K562 (cell line): ENCODE data around the gene WLS. TPM values are rescaled to one million over a fixed set of nuclear protein-coding genes. Genes with fewer than 3 reads are reported as not detected.

Source experiments
- ATAC-seq: fragments of 200-7000 bp; cut with Tn5 transposase; 3 replicates; pipeline ENCODE4 v1.9.1; 2020; ENCODE audit warnings: moderate library complexity
- BruUV-seq: library from RNA; stranded (reverse); fragments of 400-500 nt; replicated peaks from 2 replicates; lab custom pipeline; 2021; lab: Mats Ljungman, UMichigan
- CTCF ChIA-PET: fragments of 300-600 bp; formaldehyde crosslinking; extraction: SDS; loops from one replicate; lab custom pipeline; 2021; ENCODE audit warnings: low intra/inter-chr PET ratio; lab: Yijun Ruan, JAX
- POLR2A ChIA-PET: fragments of 300-600, 350-650 bp; sonication (Branson Sonifier 250); formaldehyde crosslinking; extraction: SDS; loops from one replicate; lab custom pipeline; 2021; ENCODE audit warnings: antibody characterized with exemption, inconsistent platforms; lab: Yijun Ruan, JAX
- DNase-seq, 4 experiments: peaks; one replicate each; pipeline versions ENCODE4 v3.0.0 to v3.0.0-alpha.2; 2011 to 2018; ENCODE audit warnings: low spot score in 3 of 4, mixed read lengths in 3 of 4; ENCODE audit errors: extremely low read depth in 1 of 4
- FAIRE-seq: peaks from 2 replicates; lab custom pipeline; 2011; peaks lifted over from hg19 to GRCh38; lab: Jason Lieb, UNC
- H2AFZ ChIP-seq: 2 replicates; pipeline ENCODE4 v1.6.0; 2011; ENCODE audit warnings: low read depth, low read length, control low read depth, inconsistent platforms
- H3K27ac ChIP-seq: fragments of 200-600 bp; 3 replicates; pipeline ENCODE4 v1.8.0; 2011; ENCODE audit warnings: low read depth, mild to moderate bottlenecking, control low read depth, inconsistent platforms, low read length, moderate library complexity, mixed read lengths; ENCODE audit errors: extremely low read depth
- H3K27me3 ChIP-seq, 2 experiments: fragments of 300-600 bp in 1 of 2; 2 replicates in 1 of 2; 3 replicates in 1 of 2; pipeline versions ENCODE4 v1.6.0 to v1.8.0; 2011; ENCODE audit warnings: inconsistent platforms in 2 of 2, low read length in 2 of 2, mild to moderate bottlenecking in 1 of 2, mixed read lengths in 1 of 2, moderate library complexity in 1 of 2; ENCODE audit not compliant: control insufficient read depth in 2 of 2, insufficient read depth in 2 of 2
- H3K36me3 ChIP-seq: fragments of 300-600 bp; 3 replicates; pipeline ENCODE4 v1.8.0; 2011; ENCODE audit warnings: mild to moderate bottlenecking, low read length, inconsistent platforms; ENCODE audit not compliant: control insufficient read depth, insufficient read depth
- H3K4me1 ChIP-seq, 2 experiments: fragments of 200-600 bp in 1 of 2; replicated peaks in 1 of 2; 2 replicates in 1 of 2; 3 replicates in 1 of 2; pipeline versions ENCODE4 v1.5.1 to v1.8.0; 2011; ENCODE audit warnings: inconsistent platforms in 2 of 2, low read length in 2 of 2, mild to moderate bottlenecking in 1 of 2, mixed read lengths in 1 of 2, moderate library complexity in 1 of 2; ENCODE audit not compliant: control insufficient read depth in 2 of 2, insufficient read depth in 2 of 2
- H3K4me2 ChIP-seq: 2 replicates; pipeline ENCODE4 v1.6.1; 2011; ENCODE audit warnings: low read length, control low read depth, inconsistent platforms, mixed read lengths; ENCODE audit not compliant: insufficient read depth
- H3K4me3 ChIP-seq: fragments of 200-600 bp; sonication (generic), shearing (Covaris generic); 2 replicates; pipeline ENCODE4 v1.5.1; 2016; ENCODE audit warnings: control low read depth, inconsistent platforms
- H3K79me2 ChIP-seq: fragments of 200-600 bp; 3 replicates; pipeline ENCODE4 v1.8.0; 2011; ENCODE audit warnings: low read length, inconsistent platforms; ENCODE audit not compliant: control insufficient read depth, insufficient read depth
- H3K9ac ChIP-seq, 2 experiments: 2 replicates each; pipeline versions ENCODE4 v1.6.0 to v1.6.1; 2011; ENCODE audit warnings: low read depth in 2 of 2, low read length in 2 of 2, control low read depth in 1 of 2, inconsistent platforms in 1 of 2, mild to moderate bottlenecking in 1 of 2, mixed read lengths in 1 of 2; ENCODE audit not compliant: insufficient read depth in 1 of 2
- H3K9me1 ChIP-seq: one replicate; pipeline ENCODE4 v1.6.0; 2011; ENCODE audit warnings: inconsistent platforms, mild to moderate bottlenecking, low read length, moderate library complexity; ENCODE audit not compliant: control insufficient read depth, insufficient read depth
- H3K9me3 ChIP-seq: replicated peaks from 2 replicates; pipeline ENCODE4 v1.5.1; 2011; ENCODE audit warnings: low read depth, low read length, inconsistent platforms; ENCODE audit not compliant: control insufficient read depth, insufficient read depth
- H4K20me1 ChIP-seq: replicated peaks from 2 replicates; pipeline ENCODE4 v1.6.1; 2011; ENCODE audit warnings: low read length, inconsistent platforms, mixed read lengths; ENCODE audit not compliant: control insufficient read depth, insufficient read depth
- ASH1L ChIP-seq: fragments of 450-650 bp; IDR thresholded peaks from 2 replicates; pipeline ENCODE4 v1.6.1; 2018; ENCODE audit warnings: borderline replicate concordance, mild to moderate bottlenecking, low read depth; ENCODE audit not compliant: partially characterized antibody
- BCLAF1 ChIP-seq, 2 experiments: fragments of 450-650 bp in 1 of 2; IDR thresholded peaks; 2 replicates each; pipeline ENCODE4 v1.6.1; 2011 to 2017; ENCODE audit warnings: low read depth in 2 of 2, antibody characterized with exemption in 1 of 2, borderline replicate concordance in 1 of 2, low read length in 1 of 2, mild to moderate bottlenecking in 1 of 2, mixed read lengths in 1 of 2; ENCODE audit not compliant: control insufficient read depth in 1 of 2
- CBX1 ChIP-seq: sonication (generic); IDR thresholded peaks from 2 replicates; pipeline ENCODE4 v1.6.1; 2016; ENCODE audit warnings: antibody characterized with exemption, low read depth, mild to moderate bottlenecking
- MCM3 ChIP-seq: fragments of 450-650 bp; IDR thresholded peaks from 2 replicates; pipeline ENCODE4 v1.6.1; 2016
- NCOA1 ChIP-seq: fragments of 450-650 bp; IDR thresholded peaks from 2 replicates; pipeline ENCODE4 v1.6.1; 2016; ENCODE audit warnings: low read depth
- PHB ChIP-seq: fragments of 250-450 bp; sonication (Bioruptor Pico); IDR thresholded peaks from 2 replicates; pipeline ENCODE4 v1.5.0; 2021
- PHTF2 ChIP-seq: fragments of 250-450 bp; sonication (Bioruptor Pico); IDR thresholded peaks from 2 replicates; pipeline ENCODE4 v1.5.0; 2021; ENCODE audit warnings: mild to moderate bottlenecking
- PPARD ChIP-seq: fragments of 250-450 bp; sonication (Bioruptor Pico); IDR thresholded peaks from 2 replicates; pipeline ENCODE4 v1.8.0; 2022; ENCODE audit warnings: inconsistent platforms, mild to moderate bottlenecking, moderate library complexity
- TCF3 ChIP-seq: sonication (generic); formaldehyde crosslinking; IDR thresholded peaks from 2 replicates; pipeline ENCODE4 v1.4.0; 2020; ENCODE audit warnings: mild to moderate bottlenecking, missing genetic modification reagents
- TGIF2 ChIP-seq: sonication (generic); formaldehyde crosslinking; IDR thresholded peaks from 2 replicates; pipeline ENCODE4 v1.8.1; 2022; ENCODE audit warnings: mild to moderate bottlenecking, missing genetic modification reagents, moderate library complexity
- ZBTB49 ChIP-seq: sonication (generic); formaldehyde crosslinking; IDR thresholded peaks from 2 replicates; pipeline ENCODE4 v1.8.0; 2022; ENCODE audit warnings: missing genetic modification reagents, mild to moderate bottlenecking, borderline replicate concordance
- ZNF165 ChIP-seq: fragments of 250-450 bp; sonication (Bioruptor Pico); IDR thresholded peaks from 2 replicates; pipeline ENCODE4 v1.4.0; 2020; ENCODE audit warnings: borderline replicate concordance
- ZNF212 ChIP-seq: fragments of 450-650 bp; formaldehyde crosslinking; IDR thresholded peaks from 2 replicates; pipeline ENCODE4 v1.4.0; 2020; ENCODE audit warnings: mild to moderate bottlenecking
- ZNF217 ChIP-seq: sonication (generic); formaldehyde crosslinking; IDR thresholded peaks from 2 replicates; pipeline ENCODE4 v1.8.0; 2022; ENCODE audit warnings: mild to moderate bottlenecking, missing genetic modification reagents
- WGBS: fragments of 100-300 bp; shearing (Covaris generic); methylation state at CpG from one replicate; pipeline ENCODE4 v1.1.6; 2016; ENCODE audit warnings: low coverage, mixed read lengths; ENCODE audit not compliant: insufficient coverage; ENCODE audit errors: missing lambda C conversion rate; 5-methylcytosine and 5-hydroxymethylcytosine counted together
- in situ Hi-C: fragments of 300-500 bp; cut with MboI; formaldehyde crosslinking; loops from 4 replicates; pipeline ENCODE4 v1.15.0; 2018; ENCODE audit warnings: inconsistent platforms, mixed read lengths
- intact Hi-C: fragments of 100-400 bp; cut with micrococcal nuclease; formaldehyde crosslinking; loops from 2 replicates; pipeline ENCODE4 v1.14.2; 2022
- polyA plus RNA-seq, 8 experiments: library from polyadenylated mRNA; depleted of rRNA in 4 of 8; stranded (reverse) in 5 of 8; unstranded in 3 of 8; fragments of >200 nt; fragmentation: Nextera tagmentation in 2 of 8; fragmentation: Illumina TruSeq in 1 of 8; extraction: Ambion mirVana in 2 of 8; extraction: Trizol in 1 of 8; gene quantifications; 2 replicates each; pipeline versions ENCODE4 v1.2.1 to v1.2.3, GENCODE V29; 2011 to 2014; ENCODE audit warnings: inconsistent platforms in 1 of 8, missing spikeins in 1 of 8
- total RNA-seq, 7 experiments: library from RNA; depleted of rRNA in 6 of 7; stranded (reverse); fragments of >200 nt in 6 of 7; fragmentation: Illumina TruSeq in 2 of 7; extraction: Trizol in 2 of 7; gene quantifications; 2 replicates each; pipeline versions ENCODE4 v1.2.1 to v1.2.3, GENCODE V29; 2011 to 2021; ENCODE audit warnings: low replicate concordance in 1 of 7
- TF ChIP-seq, protein P1 (sequence below): sonication (generic); formaldehyde crosslinking; IDR thresholded peaks from 2 replicates; pipeline ENCODE4 v1.8.0; 2022; ENCODE audit warnings: mild to moderate bottlenecking, missing genetic modification reagents
- TF ChIP-seq, protein P2 (sequence below): fragments of 200-800 bp; sonication (Bioruptor generic); IDR thresholded peaks from 2 replicates; pipeline ENCODE4 v1.6.1; 2017; ENCODE audit warnings: missing genetic modification characterization, missing compliant biosample characterization

WLS gene
- total and polyA plus RNA-seq, 9 of the 15 experiments (the other 6 are each of a cell fraction or from before 2014, with no cell fraction given) = 0.47 TPM; not detected in 8

DNA sequence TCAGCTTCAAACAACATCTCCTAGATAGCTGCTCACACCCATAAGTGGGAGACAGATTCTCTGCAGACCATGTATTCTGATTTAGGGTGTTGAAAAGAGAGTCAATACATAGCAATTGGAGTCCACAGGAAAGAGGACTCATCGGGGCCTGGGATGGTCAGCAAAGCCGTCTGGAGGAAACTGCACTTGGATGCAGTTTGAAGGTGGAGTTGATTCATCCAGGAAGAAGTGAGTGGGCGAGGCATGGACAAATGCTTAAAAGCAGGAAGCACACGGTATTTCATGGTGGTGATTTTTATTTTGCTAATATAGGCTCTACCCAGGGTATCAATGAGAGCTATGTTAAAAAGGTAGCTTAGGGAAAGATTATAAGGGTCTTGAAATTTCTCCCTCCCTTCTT is 145.1 kb downstream of the WLS start:
- CTCF ChIA-PET = no interaction called here

More for the DNA sequence above, 145.1 kb downstream of the WLS start:
- Histone ChIP-seq H3K27me3 (no peaks in the 10 kb centered on the region), H3K27ac (no peak overlapping the region), H3K9me3 (no peaks in the 10 kb centered on the region), H3K4me3 (no peak overlapping the region), H3K4me2 (no peak overlapping the region), H3K9ac (no peak overlapping the region), H3K9me1 (no peaks in the 10 kb centered on the region), H2AFZ (no peak overlapping the region), H3K4me1 (no peaks in the 10 kb centered on the region), H3K36me3 (no peaks in the 10 kb centered on the region), H3K79me2 (no peaks in the 10 kb centered on the region), H4K20me1 (no peaks in the 10 kb centered on the region)
- in situ Hi-C loops (no loop called here), intact Hi-C loops (no loop called here)
- no peak for FAIRE-seq
- DNase-seq = no peak
- 3% methylated on average over 4 of the region's 4 CpGs for WGBS
- TF ChIP-seq MCM3 (no peak), BCLAF1 (IDR thresholded peaks at IDR 0.05; ENCODE audit: borderline replicate concordance in 1 of 2, control insufficient read depth in 1 of 2, low read depth in 2 of 2, low read length in 1 of 2) (no peak), NCOA1 (no peak), ZNF212 (CRISPR knock-in tag) (no peak), PPARD (no peak), PHTF2 (CRISPR knock-in tag) (no peak), CBX1 (no peak), ZBTB49 (CRISPR knock-in tag) (no peak), TGIF2 (CRISPR knock-in tag) (no peak), ZNF217 (CRISPR knock-in tag) (no peak), PHB (no peak), ASH1L (no peak), ZNF165 (CRISPR knock-in tag) (no peak), TCF3 (CRISPR knock-in tag) (no peak)
- TF ChIP-seq, protein P1, sequence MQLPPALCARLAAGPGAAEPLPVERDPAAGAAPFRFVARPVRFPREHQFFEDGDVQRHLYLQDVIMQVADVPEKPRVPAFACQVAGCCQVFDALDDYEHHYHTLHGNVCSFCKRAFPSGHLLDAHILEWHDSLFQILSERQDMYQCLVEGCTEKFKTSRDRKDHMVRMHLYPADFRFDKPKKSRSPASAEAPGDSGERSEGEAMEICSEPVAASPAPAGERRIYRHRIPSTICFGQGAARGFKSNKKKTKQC (CRISPR knock-in tag) = no peak
- TF ChIP-seq, protein P2, sequence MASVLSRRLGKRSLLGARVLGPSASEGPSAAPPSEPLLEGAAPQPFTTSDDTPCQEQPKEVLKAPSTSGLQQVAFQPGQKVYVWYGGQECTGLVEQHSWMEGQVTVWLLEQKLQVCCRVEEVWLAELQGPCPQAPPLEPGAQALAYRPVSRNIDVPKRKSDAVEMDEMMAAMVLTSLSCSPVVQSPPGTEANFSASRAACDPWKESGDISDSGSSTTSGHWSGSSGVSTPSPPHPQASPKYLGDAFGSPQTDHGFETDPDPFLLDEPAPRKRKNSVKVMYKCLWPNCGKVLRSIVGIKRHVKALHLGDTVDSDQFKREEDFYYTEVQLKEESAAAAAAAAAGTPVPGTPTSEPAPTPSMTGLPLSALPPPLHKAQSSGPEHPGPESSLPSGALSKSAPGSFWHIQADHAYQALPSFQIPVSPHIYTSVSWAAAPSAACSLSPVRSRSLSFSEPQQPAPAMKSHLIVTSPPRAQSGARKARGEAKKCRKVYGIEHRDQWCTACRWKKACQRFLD (CRISPR knock-in tag) = no peak
- ATAC-seq = no peak
- no TSS peak for BruUV-seq
- POLR2A ChIA-PET = interaction anchor here (0.6 to 0.7 kb wide), 2 partner anchors 32 to 306 kb away, joined by 3 to 5 read pairs; no protein-coding TSS in a partner anchor
